NCI-H460 (cell line): ENCODE data around the gene ATP7B. TPM values are rescaled to one million over a fixed set of nuclear protein-coding genes. Genes with fewer than 3 reads are reported as not detected.
"Not testable (repeated sequence)": the region's sequence is repeated elsewhere in the genome, so short reads cannot be mapped to it uniquely, and the experiment has no call there.

ENCODE experiments used
- DNase-seq: peaks from one replicate; pipeline ENCODE4 v3.0.0-alpha.2; 2016; ENCODE audit warnings: low read depth; ENCODE audit errors: extremely low read depth
- total RNA-seq: library from RNA; depleted of rRNA; stranded (reverse); fragments of >200 nt; shearing (Covaris generic); gene quantifications from 2 replicates; pipeline ENCODE4 v1.2.3, GENCODE V29; 2014

Gene ATP7B
- total RNA-seq, 1 experiment from 2014 or later: 2.1 TPM

- no peak for DNase-seq
Measured at GRCh38 chr13:52009946-52010345, 1.3 kb downstream of the ATP7B start.

- DNase-seq: no peak
Measured at GRCh38 chr13:52006523-52007245, 4.6 kb downstream of the ATP7B start.

- no peak for DNase-seq
Measured at GRCh38 chr13:52005841-52006522, 5.3 kb downstream of the ATP7B start.

- DNase-seq: no peak
Measured at GRCh38 chr13:52004511-52005170, 6.6 kb downstream of the ATP7B start.

- no peak for DNase-seq
Measured at GRCh38 chr13:52003541-52003940, 7.7 kb downstream of the ATP7B start.

- no peak for DNase-seq
Measured at GRCh38 chr13:52002361-52002760, 8.9 kb downstream of the ATP7B start.

GRCh38 chr13:52001120-52001731 lies 10.0 kb downstream of the ATP7B start:
- DNase-seq: peak; percentile 17

GRCh38 chr13:51999921-52000320 lies 11.3 kb downstream of the ATP7B start:
- no peak for DNase-seq

- no peak for DNase-seq
Measured at GRCh38 chr13:51999510-51999911, 11.7 kb downstream of the ATP7B start.

GRCh38 chr13:51998723-51999509 lies 12.3 kb downstream of the ATP7B start:
- DNase-seq: no peak

GRCh38 chr13:51997641-51998330 lies 13.5 kb downstream of the ATP7B start:
- no peak for DNase-seq

GRCh38 chr13:51997186-51997585 lies 14.1 kb downstream of the ATP7B start:
- DNase-seq: no peak

GRCh38 chr13:51996641-51997040 lies 14.6 kb downstream of the ATP7B start:
- no peak for DNase-seq

- DNase-seq: no peak
Measured at GRCh38 chr13:51995677-51996551, 15.3 kb downstream of the ATP7B start.

GRCh38 chr13:51993713-51994112 lies 17.5 kb downstream of the ATP7B start:
- no peak for DNase-seq

GRCh38 chr13:51988988-51989618 lies 22.1 kb downstream of the ATP7B start:
- DNase-seq: no peak

GRCh38 chr13:51984904-51985303 lies 26.3 kb downstream of the ATP7B start:
- DNase-seq: not testable (repeated sequence)

- not testable (repeated sequence) for DNase-seq
Measured at GRCh38 chr13:51983292-51983691, 28.0 kb downstream of the ATP7B start.
